HG03378 (cell line): ENCODE data around the gene MYRF.

Experiments
- ATAC-seq: cut with Tn5 transposase; IDR thresholded peaks from one replicate; pipeline ENCODE4 v1.9.1; 2021; ENCODE audit warnings: mild to moderate bottlenecking, moderate library complexity; ENCODE audit not compliant: unreplicated experiment

MYRF gene

DNA sequence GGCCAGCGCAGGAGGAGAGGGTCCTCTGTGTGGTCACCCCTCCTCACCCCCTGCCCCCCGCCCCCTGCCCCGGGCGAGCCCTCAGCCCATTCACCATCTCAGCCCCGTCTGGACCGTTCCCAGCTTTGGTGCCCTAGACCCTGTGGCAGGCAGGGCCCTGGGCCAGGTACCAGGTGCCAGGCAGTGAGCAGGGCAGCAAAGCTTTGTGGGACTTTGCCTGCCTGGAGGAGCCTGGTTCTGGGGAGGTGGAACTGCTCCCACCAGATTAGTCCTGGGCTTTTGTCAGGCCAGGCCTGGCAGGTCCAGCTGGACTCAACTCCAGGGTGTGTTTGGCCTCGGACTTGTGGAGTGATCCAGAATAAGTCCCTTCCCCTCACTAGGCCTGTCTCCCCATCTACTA, 13.7 kb upstream of the MYRF start:
- no peak for ATAC-seq

DNA sequence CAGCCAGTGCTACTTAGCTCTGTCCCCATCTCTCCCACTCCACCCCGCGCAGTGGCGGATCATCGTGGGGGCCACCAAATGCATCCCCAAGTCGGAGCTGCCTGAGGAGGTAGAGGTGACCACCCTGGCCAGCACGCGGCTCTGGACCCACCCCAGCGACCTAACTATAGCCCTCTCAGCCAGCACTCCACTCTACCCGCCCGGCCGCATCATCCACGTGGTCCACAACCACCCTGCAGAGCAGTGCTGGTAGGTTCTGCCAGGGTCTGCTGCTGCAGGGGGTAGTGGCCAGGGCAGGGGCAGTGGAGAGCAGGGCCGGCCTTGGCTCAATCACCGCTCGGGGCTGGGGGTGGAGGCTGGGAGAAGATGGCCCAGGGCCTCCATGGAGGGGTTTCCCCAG, 13.0 kb upstream of the MYRF start:
- no peak for ATAC-seq

DNA sequence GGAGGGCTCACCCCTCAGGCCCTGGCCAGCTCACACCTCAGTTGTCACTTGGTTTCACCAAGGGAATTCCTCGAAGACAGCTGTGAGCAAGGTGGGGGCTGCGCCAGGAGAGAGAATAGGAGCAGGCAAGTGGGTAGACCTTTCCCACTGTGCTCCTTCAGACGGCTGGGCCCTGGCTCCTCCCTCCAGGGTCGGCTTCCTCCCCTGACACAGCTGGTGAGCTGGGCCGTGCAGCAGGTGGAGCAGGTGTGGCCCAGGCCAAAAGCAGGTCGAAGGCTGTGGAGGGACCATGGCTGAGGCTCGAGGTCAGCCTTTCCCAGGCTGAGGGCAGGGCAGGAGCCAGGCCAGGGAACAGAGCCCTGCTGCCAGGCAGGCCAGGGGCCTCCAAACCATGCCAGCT, 12.5 kb upstream of the MYRF start:
- no peak for ATAC-seq

DNA sequence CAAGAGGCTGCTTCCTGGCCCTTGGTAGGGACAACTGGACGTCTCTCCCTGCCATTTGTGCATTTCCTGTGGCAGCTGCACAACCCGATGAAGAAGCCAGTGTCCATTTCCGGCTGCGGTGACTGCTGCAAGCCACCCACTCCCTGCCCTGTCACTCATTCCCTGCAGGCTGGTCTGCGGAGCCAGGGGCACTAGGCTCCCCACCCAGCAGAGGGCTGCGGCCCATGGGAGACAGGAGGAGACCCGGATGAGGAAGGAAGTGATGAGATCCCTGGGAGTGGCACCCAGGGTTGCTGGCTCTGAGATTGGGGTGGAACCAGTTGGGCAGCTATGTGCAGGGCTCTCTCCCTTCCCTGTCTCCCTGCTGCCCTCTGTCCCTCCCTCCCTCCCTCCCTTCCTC, 10.0 kb upstream of the MYRF start:
- no peak for ATAC-seq

DNA sequence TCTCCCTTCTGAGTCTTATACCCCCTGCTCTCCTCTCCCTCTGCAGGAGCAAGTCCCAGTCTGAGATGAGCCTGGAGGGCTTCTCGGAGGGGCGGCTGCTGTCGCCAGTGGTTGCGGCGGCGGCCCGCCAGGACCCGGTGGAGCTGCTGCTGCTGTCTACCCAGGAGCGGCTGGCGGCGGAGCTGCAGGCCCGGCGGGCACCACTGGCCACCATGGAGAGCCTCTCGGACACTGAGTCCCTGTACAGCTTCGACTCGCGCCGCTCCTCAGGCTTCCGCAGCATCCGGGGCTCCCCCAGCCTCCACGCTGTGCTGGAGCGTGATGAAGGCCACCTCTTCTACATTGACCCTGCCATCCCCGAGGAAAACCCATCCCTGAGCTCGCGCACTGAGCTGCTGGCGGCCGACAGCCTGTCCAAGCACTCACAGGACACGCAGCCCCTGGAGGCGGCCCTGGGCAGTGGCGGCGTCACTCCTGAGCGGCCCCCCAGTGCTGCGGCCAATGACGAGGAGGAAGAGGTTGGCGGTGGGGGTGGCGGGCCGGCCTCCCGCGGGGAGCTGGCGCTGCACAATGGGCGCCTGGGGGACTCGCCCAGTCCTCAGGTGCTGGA, 8.8 kb upstream of the MYRF start:
- ATAC-seq, result no peak

DNA sequence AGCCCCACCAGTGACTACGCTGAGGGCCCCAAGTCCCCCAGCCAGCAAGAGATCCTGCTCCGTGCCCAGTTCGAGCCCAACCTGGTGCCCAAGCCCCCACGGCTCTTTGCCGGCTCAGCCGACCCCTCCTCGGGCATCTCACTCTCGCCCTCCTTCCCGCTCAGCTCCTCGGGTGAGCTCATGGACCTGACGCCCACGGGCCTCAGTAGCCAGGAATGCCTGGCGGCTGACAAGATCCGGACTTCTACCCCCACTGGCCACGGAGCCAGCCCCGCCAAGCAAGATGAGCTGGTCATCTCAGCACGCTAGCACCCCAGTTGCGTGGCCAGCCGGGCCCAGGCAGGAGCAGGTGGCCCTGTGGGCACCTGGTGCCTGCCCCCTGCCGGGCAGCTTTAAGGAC, 8.3 kb upstream of the MYRF start:
- no peak for ATAC-seq

DNA sequence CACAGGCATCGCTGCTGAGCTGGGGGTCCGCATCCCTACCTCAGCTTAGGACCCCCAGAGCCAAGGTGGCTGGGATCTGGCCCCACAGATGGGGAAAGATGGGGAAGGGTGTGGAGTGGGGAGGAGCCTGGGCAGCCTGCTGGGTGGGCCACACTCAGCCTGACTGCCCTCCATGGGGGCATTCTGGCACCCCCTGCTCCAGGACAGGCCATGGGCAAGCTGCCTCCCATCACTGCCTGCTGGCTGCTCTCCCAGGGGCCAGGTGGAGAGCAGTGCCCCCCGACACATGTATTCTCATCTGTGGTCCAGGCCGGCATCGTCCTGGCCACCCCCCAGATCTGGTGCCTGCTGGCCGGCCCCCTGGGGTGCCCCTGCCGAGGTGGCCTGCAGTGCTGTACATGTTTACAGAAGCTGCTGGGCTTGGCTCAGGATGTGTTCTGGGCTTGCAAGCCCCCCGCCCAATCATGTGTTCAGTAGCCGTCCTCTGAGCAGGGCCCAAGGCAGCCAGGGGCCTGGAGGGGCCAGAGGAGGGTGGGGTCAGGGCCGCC, 7.8 kb upstream of the MYRF start:
- ATAC-seq, result no peak

DNA sequence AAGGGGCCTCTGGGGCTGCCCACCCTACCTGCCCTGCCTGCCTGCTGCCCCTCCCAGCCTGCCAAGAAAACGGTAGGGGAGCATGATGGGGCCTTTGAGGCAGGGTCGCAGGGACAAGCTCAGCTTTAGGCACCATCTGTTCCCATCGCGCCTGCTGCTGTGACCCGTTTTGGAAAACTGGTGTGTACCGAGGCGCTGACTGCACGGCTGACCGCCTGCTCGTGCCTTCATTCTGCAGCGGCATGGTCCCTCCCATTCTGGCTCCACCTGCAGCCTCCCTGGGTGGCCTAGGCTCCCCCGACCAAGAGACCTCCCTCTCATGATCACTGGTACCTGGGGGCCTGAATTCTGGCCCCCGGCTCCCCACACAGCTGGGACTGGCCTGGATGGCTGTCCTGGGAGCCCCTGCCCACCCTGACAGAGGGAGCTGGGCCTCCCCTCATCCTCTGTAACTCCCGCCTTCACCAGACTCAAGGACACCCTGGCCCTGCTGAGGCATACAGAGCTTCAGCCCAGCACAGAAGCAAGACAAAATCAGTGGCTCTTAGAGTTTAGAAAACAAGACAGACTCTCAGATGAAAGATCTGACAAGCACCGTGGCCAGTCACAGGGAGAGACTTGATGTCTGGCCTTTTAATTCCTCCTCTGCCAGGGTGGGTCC, 6.5 kb upstream of the MYRF start:
- no peak for ATAC-seq

DNA sequence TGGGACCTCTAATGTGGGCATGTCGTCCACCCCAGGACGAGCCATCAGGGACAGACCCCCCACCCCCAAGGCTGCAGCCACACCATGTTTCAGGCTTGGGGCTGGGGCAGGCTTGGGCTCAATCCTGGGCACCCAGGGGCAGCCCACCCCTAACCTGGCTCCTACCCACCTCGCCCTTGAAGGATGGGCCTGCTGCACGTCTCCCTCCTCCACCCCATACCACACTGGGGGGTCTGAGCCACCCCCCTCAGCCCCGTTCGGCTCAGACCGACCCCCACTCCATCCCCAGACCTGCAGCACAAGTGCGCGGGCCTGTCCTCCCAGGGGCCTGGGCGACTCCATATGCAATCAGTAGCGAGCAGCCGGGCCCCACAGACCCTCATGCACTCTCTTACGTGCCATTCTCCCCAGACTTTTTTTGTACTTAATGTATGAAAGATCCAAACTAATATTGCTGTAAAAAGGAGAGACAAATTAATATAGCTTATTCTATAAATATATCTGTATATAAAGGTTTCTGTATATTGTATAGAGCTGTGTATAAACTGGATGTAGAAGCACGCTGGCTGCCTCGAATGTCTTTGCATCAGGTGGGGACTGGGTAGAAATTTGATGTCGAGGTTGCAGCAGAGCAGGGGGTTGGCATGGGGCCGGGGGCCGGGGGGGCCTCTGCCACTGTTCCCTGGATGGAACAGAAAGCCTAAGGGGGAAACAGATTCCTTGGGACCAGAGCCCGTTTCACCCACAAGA, 5.8 kb upstream of the MYRF start:
- no peak for ATAC-seq

DNA sequence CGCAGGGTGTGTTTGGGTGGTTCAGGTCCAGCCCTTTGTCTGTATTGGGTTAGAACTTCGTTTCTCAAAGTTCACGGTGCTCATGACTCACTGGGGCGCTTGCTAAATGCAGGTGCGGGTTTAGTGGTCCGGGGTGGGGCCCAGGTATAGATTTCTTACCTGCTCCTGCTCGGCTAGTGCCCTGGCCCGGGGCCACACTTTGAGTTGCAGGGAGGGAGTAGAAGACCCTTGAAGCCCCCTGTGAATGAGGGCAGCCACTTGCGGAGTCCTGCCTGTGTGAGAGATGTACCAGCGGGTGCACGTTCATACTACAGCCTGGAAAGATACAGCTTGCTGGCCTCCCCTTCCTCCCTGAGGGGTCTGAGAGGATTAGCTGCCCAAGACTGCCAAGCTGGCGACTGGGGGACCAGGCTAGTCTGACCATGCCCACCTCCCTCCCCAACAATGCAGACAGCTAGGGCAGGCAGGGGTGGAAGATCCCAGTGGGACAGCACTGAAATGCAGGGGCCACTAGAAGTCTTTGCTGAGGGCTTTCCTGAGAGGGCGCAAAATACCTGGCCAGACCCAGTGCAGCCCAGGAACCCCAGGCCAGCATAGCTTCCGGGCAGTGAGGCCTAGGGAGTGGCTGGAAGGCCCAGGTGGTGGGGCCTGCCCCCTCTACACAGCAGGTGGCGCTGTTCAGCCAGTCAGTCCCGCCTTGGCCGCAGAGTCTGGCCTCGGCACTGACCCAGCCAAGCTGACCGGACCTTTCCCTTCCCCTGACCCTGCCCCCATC, 5.1 kb upstream of the MYRF start:
- ATAC-seq, result no peak

DNA sequence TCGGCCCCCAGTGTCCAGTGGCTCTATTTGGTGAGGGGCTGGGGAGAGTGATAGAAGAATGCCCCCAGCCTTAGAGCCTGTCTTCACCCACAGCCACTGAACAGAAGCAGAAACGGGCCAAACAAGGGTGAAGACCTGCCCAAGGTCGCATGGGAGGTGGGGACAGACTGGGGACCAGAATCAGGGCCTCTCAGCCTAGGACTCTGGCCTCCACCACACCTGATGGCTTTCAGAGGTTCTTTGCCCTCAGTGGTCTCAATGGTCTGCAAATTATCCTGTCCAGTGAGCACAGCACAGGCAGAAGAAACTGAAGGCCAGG, 4.5 kb upstream of the MYRF start:
- ATAC-seq, result no peak

DNA sequence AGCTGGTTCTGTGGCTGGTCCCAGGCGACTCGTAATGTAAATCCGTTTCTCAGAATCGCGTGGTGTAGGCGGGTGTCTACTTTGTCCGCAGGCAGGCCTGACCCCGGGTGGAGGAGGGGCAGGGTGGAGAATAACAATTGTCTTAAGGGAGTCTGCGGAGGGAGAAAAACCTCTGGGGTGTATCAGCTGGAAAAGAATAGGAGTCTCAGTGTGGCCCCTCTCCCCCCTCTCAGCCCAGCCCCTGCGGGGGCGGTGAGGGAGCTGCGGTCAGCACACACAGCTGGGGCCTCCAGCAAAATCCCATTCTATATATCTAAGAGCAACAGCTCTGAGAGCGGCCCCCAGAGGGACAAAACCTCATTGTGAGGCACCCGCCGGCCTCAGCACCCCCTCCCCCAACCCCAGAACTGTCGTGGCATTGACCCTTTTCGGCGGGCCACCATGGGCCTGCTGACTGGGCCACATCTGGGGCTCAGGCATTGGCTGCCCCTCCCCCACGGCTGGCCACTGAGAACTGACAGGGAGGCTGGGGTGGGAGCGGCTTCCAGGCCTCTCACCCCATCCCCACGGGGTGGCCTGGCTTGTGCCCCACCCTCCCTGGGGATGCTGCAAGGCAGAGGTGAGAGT, 2.7 kb upstream of the MYRF start:
- no peak for ATAC-seq

DNA sequence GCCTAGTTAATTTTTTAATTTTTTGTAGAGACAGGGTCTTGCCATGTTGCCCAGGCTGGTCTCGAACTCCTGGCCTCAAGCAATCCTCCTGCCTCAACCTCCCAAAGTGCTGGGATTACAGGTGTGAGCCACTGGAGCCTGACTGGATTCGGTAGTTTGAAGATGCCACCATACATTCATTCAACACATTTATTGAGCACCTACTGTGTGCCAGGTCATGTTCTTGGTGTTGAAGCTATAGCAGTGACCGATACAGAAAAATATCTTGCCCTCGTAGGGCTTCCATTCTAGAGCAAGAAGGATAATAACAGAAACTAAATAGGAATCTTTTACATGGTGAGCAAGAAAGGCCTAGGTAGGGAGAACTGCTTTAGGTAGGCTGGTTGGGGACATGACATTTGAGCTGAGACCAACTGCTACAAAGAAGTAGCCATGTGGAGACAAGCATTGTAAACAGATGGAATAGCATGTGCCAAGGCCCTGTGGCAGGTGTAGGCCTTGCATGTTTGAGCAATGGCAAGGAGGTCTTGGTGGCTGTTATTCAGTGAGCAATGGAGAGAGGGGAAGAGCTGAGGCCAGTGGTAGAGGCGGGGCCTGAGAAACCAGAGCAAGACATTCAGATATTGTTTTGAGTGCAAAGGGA, 1.7 kb upstream of the MYRF start:
- no peak for ATAC-seq

DNA sequence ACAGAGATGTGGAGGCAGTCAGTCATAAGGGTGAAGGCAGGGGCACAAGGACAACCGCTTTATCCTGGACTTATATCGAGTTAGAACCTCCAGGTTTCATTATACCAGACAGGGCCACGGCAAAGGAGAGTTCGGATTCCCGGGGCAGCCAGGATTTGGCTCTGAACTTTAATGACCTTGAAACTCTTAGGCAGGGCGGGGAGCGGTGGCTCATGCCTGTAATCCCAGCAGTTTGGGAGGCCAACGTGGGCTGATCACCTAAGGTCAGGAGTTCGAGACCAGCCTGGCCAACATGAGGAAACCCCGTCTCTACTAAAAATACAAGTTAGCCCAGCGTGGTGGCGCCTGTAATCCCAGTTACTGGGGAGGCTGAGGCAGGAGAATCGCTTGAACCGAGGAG, 1.1 kb upstream of the MYRF start:
- ATAC-seq, result no peak

DNA sequence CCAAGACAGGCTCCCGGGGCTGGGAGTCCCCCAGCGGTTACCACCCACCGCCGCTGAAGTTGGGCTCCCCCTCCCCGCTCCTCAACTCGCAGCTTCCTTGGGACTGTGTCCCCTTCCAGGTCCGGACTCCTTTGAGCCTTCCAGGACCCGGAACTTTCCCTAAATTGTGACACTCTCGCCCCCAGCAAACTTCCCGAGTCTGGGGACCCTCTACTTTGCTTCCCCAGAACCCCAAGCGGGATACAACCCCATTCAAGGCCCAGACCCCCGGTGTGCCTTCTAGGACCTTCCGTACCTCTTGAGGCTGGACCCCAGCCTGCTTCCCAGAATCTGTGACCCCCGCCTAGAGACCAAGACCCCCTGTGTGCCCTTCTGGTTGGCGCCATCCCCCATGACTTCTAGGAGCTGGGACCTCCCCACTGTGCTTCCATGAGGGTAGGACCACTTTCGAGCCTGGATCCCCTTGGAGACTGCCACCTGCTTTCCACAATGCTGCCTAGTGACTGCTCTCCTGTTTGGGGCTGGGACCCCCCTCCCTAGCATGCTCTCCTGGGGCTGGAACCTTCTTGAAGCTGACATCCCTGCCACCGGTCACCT, 587 bp downstream of the MYRF start:
- no peak for ATAC-seq

DNA sequence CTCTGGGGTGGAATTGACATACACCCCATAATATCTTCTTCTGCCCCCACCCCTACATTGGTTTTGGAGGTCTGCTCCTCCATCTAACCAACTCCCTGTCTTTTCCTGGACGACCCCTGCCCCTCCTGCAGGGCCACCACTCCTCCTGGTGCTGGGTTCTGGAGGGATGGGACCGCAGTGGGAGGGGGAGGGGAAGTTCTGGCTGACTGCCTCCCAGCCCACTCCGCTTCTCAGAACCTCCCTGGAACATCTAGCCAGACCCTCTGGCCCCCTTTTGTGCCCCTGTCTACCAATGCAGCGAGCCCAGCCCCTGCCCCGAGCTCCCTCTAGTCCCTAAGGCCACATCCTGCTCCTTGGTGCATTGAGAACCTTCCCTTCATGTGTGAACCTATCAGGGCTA, 1.2 kb downstream of the MYRF start:
- ATAC-seq, result no peak

DNA sequence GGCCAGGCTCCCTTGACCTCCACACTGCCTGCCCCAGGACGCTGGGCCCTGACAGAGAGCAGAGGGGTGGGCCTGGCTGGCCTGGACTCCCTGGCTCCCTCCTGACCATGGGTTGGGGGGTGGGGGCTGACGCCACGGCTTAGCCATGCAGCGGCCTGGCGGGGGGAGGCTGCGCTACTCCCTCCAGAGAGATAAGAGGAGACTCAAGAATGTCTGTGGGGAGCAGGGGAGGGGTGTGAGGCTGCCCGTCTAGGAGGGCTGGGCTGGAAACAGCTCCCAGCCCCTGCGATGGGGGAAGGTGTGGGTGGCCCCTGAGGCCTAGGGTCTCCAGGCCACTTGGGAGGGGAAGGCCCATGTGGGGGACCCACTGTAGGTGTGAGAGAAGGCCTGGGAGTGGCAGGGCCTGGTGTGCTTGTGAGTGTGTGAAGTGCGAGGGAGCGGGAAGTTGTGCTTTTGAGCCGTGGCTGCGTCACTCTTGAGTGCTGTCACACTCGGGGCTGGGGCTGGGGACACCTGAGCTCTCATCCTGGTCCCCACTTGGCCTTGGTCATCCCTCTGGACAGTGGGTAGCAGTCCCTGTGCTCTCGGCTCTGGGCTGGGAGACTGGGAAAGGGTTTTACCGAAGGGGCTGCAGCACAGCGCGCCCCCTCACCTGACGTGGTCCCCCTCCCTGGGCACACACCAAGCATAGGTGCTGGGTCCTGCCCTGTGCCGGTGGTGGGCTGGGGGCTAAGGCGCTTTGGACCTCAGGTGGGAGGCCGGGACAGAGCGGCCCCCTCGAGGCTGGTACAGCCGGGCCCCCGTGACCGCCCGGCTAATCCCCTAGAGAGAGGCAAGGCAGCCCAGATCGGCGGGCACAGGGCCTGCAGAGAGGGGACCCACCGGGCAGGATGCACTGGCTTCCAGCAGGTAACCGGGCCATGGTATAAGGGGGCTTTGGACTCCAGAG, 2.4 kb downstream of the MYRF start:
- ATAC-seq, result no peak

DNA sequence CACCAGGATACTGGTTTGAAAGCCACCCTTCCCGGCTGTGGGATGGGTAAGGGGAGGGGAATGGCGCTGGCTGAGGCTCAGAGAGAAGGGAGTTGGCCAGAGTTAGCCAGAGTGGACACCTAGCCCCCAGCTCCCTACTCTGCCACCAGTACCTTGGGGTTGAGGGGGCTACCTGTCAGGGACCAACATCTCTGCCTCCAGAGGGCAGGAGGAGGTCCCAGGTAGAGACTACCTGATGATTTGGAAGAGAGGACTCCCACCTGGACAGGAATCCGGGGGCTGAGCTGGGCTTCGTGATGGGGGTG, 3.7 kb downstream of the MYRF start:
- ATAC-seq, result no peak

DNA sequence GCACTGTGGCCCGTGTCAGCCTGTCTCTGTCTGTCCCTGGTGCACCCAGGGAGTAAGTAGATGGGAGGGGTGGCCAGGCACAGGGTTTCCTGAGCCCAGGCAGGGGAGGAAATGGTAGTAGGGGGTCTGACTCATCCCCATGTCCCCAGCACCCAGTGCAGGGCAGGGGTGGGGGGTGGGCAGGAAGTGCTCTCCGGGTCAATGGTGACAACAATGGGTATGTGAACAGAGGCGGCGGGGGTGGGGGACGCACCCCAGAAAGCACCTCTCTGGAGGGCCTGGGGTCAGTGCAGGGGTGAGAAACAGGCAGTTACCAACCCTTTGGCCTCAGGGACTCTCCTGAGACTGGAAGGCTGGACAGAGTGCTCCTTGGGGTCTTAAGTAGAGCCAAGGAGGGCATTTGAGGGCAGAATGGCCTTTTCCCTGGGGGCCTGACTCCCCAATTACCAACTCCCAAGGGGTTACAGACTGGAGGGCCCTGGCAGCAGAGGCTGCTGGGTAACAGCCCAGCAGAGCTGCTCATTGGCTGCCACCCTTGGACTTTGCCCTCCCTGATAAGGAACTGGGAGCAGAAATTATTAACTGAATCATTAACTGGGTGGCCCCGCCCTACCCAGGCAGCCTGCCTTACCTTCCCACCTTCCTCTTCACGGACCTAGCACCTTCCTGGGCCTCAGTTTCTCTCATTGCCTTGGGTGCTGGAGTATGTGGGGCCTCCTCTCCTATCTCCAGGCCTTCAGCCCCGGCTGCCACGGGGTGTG, 4.2 kb downstream of the MYRF start:
- ATAC-seq, result peak; percentile 42
